GM18873 (cell line): ENCODE data around the gene JUP.
"Not testable (repeated sequence)": the region's sequence is repeated elsewhere in the genome, so short reads cannot be mapped to it uniquely, and the experiment has no call there.

ENCODE experiments used
- ATAC-seq: cut with Tn5 transposase; IDR thresholded peaks from one replicate; pipeline ENCODE4 v1.9.1; 2021; ENCODE audit warnings: mild to moderate bottlenecking, moderate library complexity, moderate number of reproducible peaks; ENCODE audit not compliant: unreplicated experiment, low FRiP score

The JUP gene

GRCh38 chr17:41782142-41782541, 4.4 kb downstream of the JUP start:
- ATAC-seq, result no peak

- ATAC-seq, result no peak
Observed at GRCh38 chr17:41781404-41782110, 5.0 kb downstream of the JUP start.

GRCh38 chr17:41779954-41780353, 6.6 kb downstream of the JUP start:
- no peak for ATAC-seq

- ATAC-seq, result no peak
Observed at GRCh38 chr17:41777574-41778188, 8.8 kb downstream of the JUP start.

GRCh38 chr17:41777157-41777573, 9.3 kb downstream of the JUP start:
- no peak for ATAC-seq

- not testable (repeated sequence) for ATAC-seq
Observed at GRCh38 chr17:41776262-41776900, 10.1 kb downstream of the JUP start.

GRCh38 chr17:41775394-41776226, 10.9 kb downstream of the JUP start:
- ATAC-seq, result no peak

GRCh38 chr17:41773731-41774193, 12.7 kb downstream of the JUP start:
- ATAC-seq, result no peak

- no peak for ATAC-seq
Observed at GRCh38 chr17:41773190-41773588, 13.3 kb downstream of the JUP start.

GRCh38 chr17:41772586-41773189, 13.8 kb downstream of the JUP start:
- ATAC-seq, result no peak

GRCh38 chr17:41772218-41772585, 14.3 kb downstream of the JUP start:
- no peak for ATAC-seq

- ATAC-seq, result no peak
Observed at GRCh38 chr17:41771389-41772206, 14.9 kb downstream of the JUP start.

- ATAC-seq, result no peak
Observed at GRCh38 chr17:41769985-41770384, 16.5 kb downstream of the JUP start.

- ATAC-seq, result no peak
Observed at GRCh38 chr17:41769346-41769862, 17.1 kb downstream of the JUP start.

GRCh38 chr17:41768682-41769288, 17.7 kb downstream of the JUP start:
- no peak for ATAC-seq

GRCh38 chr17:41767324-41768042, 19.0 kb downstream of the JUP start:
- ATAC-seq, result no peak

GRCh38 chr17:41766135-41766534, 20.4 kb downstream of the JUP start:
- ATAC-seq, result no peak

GRCh38 chr17:41763327-41763726, 23.2 kb downstream of the JUP start:
- no peak for ATAC-seq
